PC-3 (cell line): Measurements from ENCODE around the gene TMEM127. TPM values are rescaled to one million over a fixed set of nuclear protein-coding genes. Genes with fewer than 3 reads are reported as not detected.

Source experiments
- ATAC-seq: fragments of 200-7000 bp; cut with Tn5 transposase; 2 replicates; pipeline ENCODE4 v1.9.1; 2020; ENCODE audit warnings: mild to moderate bottlenecking, moderate library complexity
- BruUV-seq: library from RNA; stranded (reverse); fragments of 400-500 nt; replicated peaks from 2 replicates; lab custom pipeline; 2021; lab: Mats Ljungman, UMichigan
- CTCF ChIA-PET: fragments of 300-600 bp; sonication (Branson Sonifier 250); formaldehyde crosslinking; loops from one replicate; lab custom pipeline; 2022; ENCODE audit warnings: antibody characterized with exemption; lab: Charles Lee
- POLR2A ChIA-PET: fragments of 300-600 bp; sonication (Branson Sonifier 250); formaldehyde crosslinking; loops from one replicate; lab custom pipeline; 2022; ENCODE audit warnings: antibody characterized with exemption; ENCODE audit not compliant: unreplicated experiment; lab: Charles Lee
- DNase-seq: peaks from one replicate; pipeline ENCODE4 v3.0.0-alpha.2; 2015
- H2AFZ ChIP-seq: fragments of 300-600 bp; sonication (generic); 2 replicates; pipeline ENCODE4 v1.6.0; 2016; ENCODE audit warnings: antibody characterized with exemption, low read length
- H3F3A ChIP-seq: fragments of 300-600 bp; sonication (generic); one replicate; pipeline ENCODE4 v1.6.0; 2017; ENCODE audit warnings: antibody characterized with exemption, low read length, control low read depth, mild to moderate bottlenecking; ENCODE audit not compliant: unreplicated experiment
- H3K27ac ChIP-seq: fragments of 300-600 bp; sonication (generic); 2 replicates; pipeline ENCODE4 v1.5.1; 2016; ENCODE audit warnings: mild to moderate bottlenecking, low read length
- H3K27me3 ChIP-seq: fragments of 300-600 bp; sonication (generic); 2 replicates; pipeline ENCODE4 v1.6.1; 2016; ENCODE audit warnings: low read length, mixed read lengths
- H3K36me3 ChIP-seq: fragments of 300-600 bp; sonication (generic); 2 replicates; pipeline ENCODE4 v1.6.1; 2016; ENCODE audit warnings: low read depth, mixed run types, low read length, mixed read lengths
- H3K4me1 ChIP-seq: fragments of 300-600 bp; sonication (generic); 2 replicates; pipeline ENCODE4 v1.5.1; 2016; ENCODE audit warnings: low read length; ENCODE audit not compliant: insufficient read depth
- H3K4me2 ChIP-seq: fragments of 300-600 bp; sonication (generic); 2 replicates; pipeline ENCODE4 v1.6.0; 2016; ENCODE audit warnings: low read length
- H3K4me3 ChIP-seq: fragments of 300-600 bp; sonication (generic); 2 replicates; pipeline ENCODE4 v1.5.1; 2016; ENCODE audit warnings: mild to moderate bottlenecking, low read length, mixed read lengths
- H3K79me2 ChIP-seq: fragments of 300-600 bp; sonication (generic); 2 replicates; pipeline ENCODE4 v1.6.1; 2017; ENCODE audit warnings: low read length, mixed read lengths
- H3K9ac ChIP-seq: fragments of 300-600 bp; sonication (generic); 2 replicates; pipeline ENCODE4 v1.6.0; 2016; ENCODE audit warnings: mild to moderate bottlenecking, low read length
- H3K9me2 ChIP-seq: fragments of 300-600 bp; sonication (generic); replicated peaks from 2 replicates; pipeline ENCODE4 v1.6.1; 2016; ENCODE audit warnings: mixed run types, low read length, mixed read lengths
- H3K9me3 ChIP-seq: fragments of 300-600 bp; sonication (generic); 2 replicates; pipeline ENCODE4 v1.6.1; 2016; ENCODE audit warnings: low read length, mixed read lengths
- H4K20me1 ChIP-seq: fragments of 300-600 bp; sonication (generic); 2 replicates; pipeline ENCODE4 v1.6.1; 2016; ENCODE audit warnings: low read length, mixed read lengths
- EZH2 ChIP-seq: fragments of 300-600 bp; sonication (generic); IDR thresholded peaks from one replicate; pipeline ENCODE4 v1.6.1; 2017; ENCODE audit warnings: antibody characterized with exemption, mild to moderate bottlenecking, low read length; ENCODE audit not compliant: unreplicated experiment
- EZH2phosphoT487 ChIP-seq: fragments of 300-600 bp; sonication (generic); IDR thresholded peaks from 2 replicates; pipeline ENCODE4 v1.6.1; 2018; ENCODE audit warnings: mild to moderate bottlenecking, antibody characterized with exemption, low read length, borderline replicate concordance
- intact Hi-C: fragments of 100-400 bp; cut with micrococcal nuclease; formaldehyde crosslinking; loops from 2 replicates; pipeline ENCODE4 v1.9.0; 2023
- total RNA-seq: library from RNA; depleted of rRNA; stranded (reverse); fragments of >200 nt; gene quantifications from 2 replicates; pipeline ENCODE4 v1.2.3, GENCODE V29; 2014
- TF ChIP-seq, protein P1 (sequence below): fragments of 300-600 bp; sonication (generic); conservative IDR thresholded peaks from 2 replicates; pipeline ENCODE4 v1.5.1; 2017; ENCODE audit warnings: antibody characterized with exemption, low read depth, mild to moderate bottlenecking, low read length

TMEM127 gene
- total RNA-seq, 1 experiment from 2014 or later = 31.9 TPM

DNA sequence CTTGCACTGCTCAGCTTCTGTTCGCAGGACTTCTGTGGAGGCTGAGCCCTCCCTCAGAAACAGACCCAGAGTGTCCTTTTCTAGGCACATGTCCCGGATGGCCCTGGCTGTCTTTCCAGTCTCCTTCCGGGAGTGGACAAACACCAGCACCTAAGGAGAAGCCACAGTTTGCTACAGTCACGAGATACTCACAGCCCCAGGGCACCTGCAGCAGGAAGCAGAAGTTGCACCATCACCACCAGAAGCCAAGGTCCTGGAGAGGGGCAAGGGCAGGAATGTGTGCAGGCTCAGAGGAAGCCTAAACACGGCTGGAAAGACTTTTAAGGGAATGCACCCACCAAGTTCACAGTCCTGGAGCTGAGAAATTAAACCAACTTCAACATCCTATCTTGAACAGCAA, 26.0 kb upstream of the TMEM127 start:
- Histone ChIP-seq H3K79me2 (no peaks in the 10 kb centered on the region), H3K27ac (no peak overlapping the region), H3K27me3 (no peaks in the 10 kb centered on the region), H3K4me2 (no peak overlapping the region), H3K36me3 (peaks cover 90% of the 10 kb centered on the region), H3K9me3 (no peaks in the 10 kb centered on the region), H4K20me1 (no peaks in the 10 kb centered on the region), H2AFZ (no peak overlapping the region), H3K4me1 (no peaks in the 10 kb centered on the region), H3K9ac (no peak overlapping the region), H3K9me2 (no peaks in the 10 kb centered on the region), H3F3A (no peaks in the 10 kb centered on the region), H3K4me3 (no peak overlapping the region)
- ChIA-PET POLR2A (no interaction called here), CTCF (no interaction called here)
- TF ChIP-seq, protein P1, sequence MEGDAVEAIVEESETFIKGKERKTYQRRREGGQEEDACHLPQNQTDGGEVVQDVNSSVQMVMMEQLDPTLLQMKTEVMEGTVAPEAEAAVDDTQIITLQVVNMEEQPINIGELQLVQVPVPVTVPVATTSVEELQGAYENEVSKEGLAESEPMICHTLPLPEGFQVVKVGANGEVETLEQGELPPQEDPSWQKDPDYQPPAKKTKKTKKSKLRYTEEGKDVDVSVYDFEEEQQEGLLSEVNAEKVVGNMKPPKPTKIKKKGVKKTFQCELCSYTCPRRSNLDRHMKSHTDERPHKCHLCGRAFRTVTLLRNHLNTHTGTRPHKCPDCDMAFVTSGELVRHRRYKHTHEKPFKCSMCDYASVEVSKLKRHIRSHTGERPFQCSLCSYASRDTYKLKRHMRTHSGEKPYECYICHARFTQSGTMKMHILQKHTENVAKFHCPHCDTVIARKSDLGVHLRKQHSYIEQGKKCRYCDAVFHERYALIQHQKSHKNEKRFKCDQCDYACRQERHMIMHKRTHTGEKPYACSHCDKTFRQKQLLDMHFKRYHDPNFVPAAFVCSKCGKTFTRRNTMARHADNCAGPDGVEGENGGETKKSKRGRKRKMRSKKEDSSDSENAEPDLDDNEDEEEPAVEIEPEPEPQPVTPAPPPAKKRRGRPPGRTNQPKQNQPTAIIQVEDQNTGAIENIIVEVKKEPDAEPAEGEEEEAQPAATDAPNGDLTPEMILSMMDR = no peak
- TF ChIP-seq EZH2 (no peak), EZH2phosphoT487 (no peak)
- no peak for DNase-seq
- ATAC-seq = no peak
- no TSS peak for BruUV-seq
- intact Hi-C loops = no loop called here

- DNase-seq = no peak
- Histone ChIP-seq H2AFZ (no peak overlapping the region), H3F3A (no peaks in the 10 kb centered on the region), H3K9ac (no peak overlapping the region), H3K9me2 (no peaks in the 10 kb centered on the region), H3K4me2 (no peak overlapping the region), H3K4me3 (no peak overlapping the region), H3K79me2 (no peaks in the 10 kb centered on the region), H4K20me1 (no peaks in the 10 kb centered on the region), H3K9me3 (no peaks in the 10 kb centered on the region), H3K36me3 (peaks cover 91% of the 10 kb centered on the region), H3K27ac (no peak overlapping the region), H3K27me3 (no peaks in the 10 kb centered on the region), H3K4me1 (no peaks in the 10 kb centered on the region)
- CTCF ChIA-PET = no interaction called here
- intact Hi-C loops = no loop called here
- TF ChIP-seq EZH2 (no peak), EZH2phosphoT487 (no peak)
- TF ChIP-seq, protein P1 = no peak
- no peak for ATAC-seq
- POLR2A ChIA-PET = no interaction called here
- BruUV-seq = no TSS peak
Measured at GRCh38 chr2:96287273-96287856, 21.6 kb upstream of the TMEM127 start.

GRCh38 chr2:96276787-96277499, 11.1 kb upstream of the TMEM127 start:
- no peaks in the 10 kb centered on the region for H3K79me2 ChIP-seq
- no peak overlapping the region for H2AFZ ChIP-seq
- peaks cover 56% of the 10 kb centered on the region for H3K36me3 ChIP-seq
- no TSS peak for BruUV-seq
- no peak overlapping the region for H3K27ac ChIP-seq
- no peaks in the 10 kb centered on the region for H3K4me1 ChIP-seq
- H4K20me1 ChIP-seq = no peaks in the 10 kb centered on the region
- ChIA-PET POLR2A (no interaction called here), CTCF (no interaction called here)
- no peaks in the 10 kb centered on the region for H3K9me3 ChIP-seq
- DNase-seq = no peak
- H3F3A ChIP-seq = peaks cover 6% of the 10 kb centered on the region
- no peaks in the 10 kb centered on the region for H3K9me2 ChIP-seq
- no peaks in the 10 kb centered on the region for H3K27me3 ChIP-seq
- H3K4me2 ChIP-seq = no peak overlapping the region
- TF ChIP-seq, protein P1 = no peak
- no peak for TF ChIP-seq EZH2
- TF ChIP-seq EZH2phosphoT487 = no peak
- intact Hi-C loops = no loop called here
- ATAC-seq = no peak
- no peak overlapping the region for H3K4me3 ChIP-seq
- no peak overlapping the region for H3K9ac ChIP-seq
